Regular cardiac myocyte (primary cell): ENCODE results near the gene PHF8. TPM values are rescaled to one million over a fixed set of nuclear protein-coding genes. Genes with fewer than 3 reads are reported as not detected.

Experiments
- total RNA-seq: library from RNA; depleted of rRNA; stranded (reverse); fragments of >200 nt; gene quantifications from 2 replicates; pipeline ENCODE4 v1.2.3, GENCODE V29; 2014

PHF8 gene
- total RNA-seq = 11.0 and 12.3 TPM in 2 replicates

DNA sequence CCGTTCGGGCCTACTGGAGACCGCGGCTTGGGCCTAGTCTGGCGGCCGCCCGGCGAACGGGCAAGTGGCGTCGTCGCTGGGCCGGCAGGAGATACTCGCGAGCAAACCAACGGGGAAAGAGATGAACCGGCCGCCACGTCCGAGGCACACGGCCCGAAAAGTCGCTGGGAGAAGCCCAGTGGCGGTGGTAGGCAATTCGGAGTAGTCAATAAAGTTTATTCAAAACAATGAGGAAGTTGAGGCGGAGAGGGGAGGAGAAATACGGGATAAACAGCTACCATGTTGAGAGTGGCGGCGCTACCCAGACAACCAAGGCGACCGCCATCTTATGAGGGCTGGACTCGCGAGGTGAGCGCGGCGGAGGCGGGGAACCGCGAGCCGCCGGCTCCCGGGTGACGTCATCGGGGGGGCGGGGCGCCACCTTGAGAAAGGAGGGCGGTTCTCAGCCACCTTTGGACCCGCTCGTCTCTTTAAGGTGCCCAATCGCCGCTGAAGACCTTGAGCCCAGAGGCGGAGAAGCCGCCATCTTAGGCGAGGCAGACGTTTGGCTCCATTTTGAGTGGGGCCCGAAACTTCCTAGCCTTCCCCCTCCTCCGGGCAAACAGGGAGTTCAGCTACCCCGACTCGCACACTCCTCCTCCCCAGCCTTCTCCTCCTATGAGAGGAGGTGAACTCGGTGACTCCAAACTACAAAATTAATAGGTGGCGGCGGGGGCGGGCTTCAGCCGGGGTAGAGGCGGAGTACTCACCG lies at the start of gene PHF8:
TSS of gene PHF8 (minus strand) at position 348 of the 751 bp plus-strand sequence. CDS start 1,745 bp downstream, outside the sequence.

Other genes with a start within 250 kb of the PHF8 start
- gene FAM120C, start 138.8 kb upstream of the PHF8 start, total RNA-seq = 3.7 and 4.4 TPM in 2 replicates